Vagina (tissue), 2 donors: ENCODE data around the gene RPAP2. TPM values are rescaled to one million over a fixed set of nuclear protein-coding genes. Genes with fewer than 3 reads are reported as not detected.
A peak's percentile ranks its signal among the peaks of the same experiment; 100 is the strongest.

Source experiments
- DNase-seq, 2 donors: peaks; one replicate each; pipeline ENCODE4 v3.0.0-alpha.2; 2017; ENCODE audit errors: extremely low spot score in 2 of 2
- H3K27ac ChIP-seq: fragments of 200-600 bp; sonication (generic); one replicate; pipeline ENCODE4 v1.5.1; 2019
- H3K27me3 ChIP-seq: fragments of 200-600 bp; sonication (generic); one replicate; pipeline ENCODE4 v1.5.1; 2019
- H3K36me3 ChIP-seq, 2 donors: fragments of 200-600 bp; sonication (generic); one replicate each; pipeline ENCODE4 v1.5.1; 2017 to 2019
- H3K4me1 ChIP-seq: fragments of 200-600 bp; sonication (generic); one replicate; pipeline ENCODE4 v1.5.1; 2019
- H3K4me3 ChIP-seq, 2 donors: fragments of 200-600 bp; sonication (generic); 1 replicate in 1 of 2; 2 replicates in 1 of 2; pipeline ENCODE4 v1.5.1; 2016 to 2019
- H3K9me3 ChIP-seq: fragments of 200-600 bp; sonication (generic); one replicate; pipeline ENCODE4 v1.5.1; 2019
- CTCF ChIP-seq, 3 experiments: fragments of 450-650 bp in 2 of 3; fragments of 200-600 bp in 1 of 3; sonication (generic) in 1 of 3; IDR thresholded peaks; one replicate each; pipeline ENCODE4 v1.5.1; 2017 to 2019; ENCODE audit warnings: antibody characterized with exemption in 3 of 3, mild to moderate bottlenecking in 2 of 3, moderate library complexity in 2 of 3
- POLR2A ChIP-seq, 2 donors: fragments of 450-650 bp; IDR thresholded peaks; one replicate each; pipeline ENCODE4 v1.6.1; 2017; ENCODE audit warnings: antibody characterized with exemption in 2 of 2, mild to moderate bottlenecking in 2 of 2, moderate library complexity in 2 of 2
- POLR2AphosphoS5 ChIP-seq, 2 donors: sonication (generic); formaldehyde crosslinking; IDR thresholded peaks; one replicate each; pipeline ENCODE4 v1.9.0; 2017; ENCODE audit warnings: antibody characterized with exemption in 2 of 2, mild to moderate bottlenecking in 2 of 2, low read depth in 1 of 2; ENCODE audit not compliant: insufficient read depth in 1 of 2
- intact Hi-C: fragments of 100-400 bp; cut with DNase I; formaldehyde crosslinking; loops from one replicate; pipeline ENCODE4 v1.15.1; 2023
- total RNA-seq: library from RNA; depleted of rRNA; stranded (reverse); fragments of >200 nt; gene quantifications from one replicate; pipeline ENCODE4 v1.2.3, GENCODE V29; 2016

RPAP2 gene
- total RNA-seq, 1 donor from 2014 or later: 11.8 TPM

- Histone ChIP-seq H3K9me3 (no peaks in the 10 kb centered on the region), H3K27me3 (no peaks in the 10 kb centered on the region), H3K4me1 (no peaks in the 10 kb centered on the region), H3K36me3 (no peaks in the 10 kb centered on the region), H3K4me3 (no peak overlapping the region), H3K27ac (no peak overlapping the region)
- TF ChIP-seq POLR2AphosphoS5 (IDR thresholded peaks at IDR 0.05; ENCODE audit: insufficient read depth in 1 of 2, low read depth in 1 of 2): no peak
- intact Hi-C loops: no loop called here
- DNase-seq: no peak
Observed at GRCh38 chr1:92441316-92441696, 142.4 kb downstream of the RPAP2 start.

- H3K4me1 ChIP-seq: no peaks in the 10 kb centered on the region
- DNase-seq: no peak
- TF ChIP-seq POLR2A (IDR thresholded peaks at IDR 0.05) (no peak), POLR2AphosphoS5 (IDR thresholded peaks at IDR 0.05; ENCODE audit: insufficient read depth in 1 of 2, low read depth in 1 of 2) (no peak)
- no peak overlapping the region for H3K27ac ChIP-seq
- H3K36me3 ChIP-seq: no peaks in the 10 kb centered on the region
- no peaks in the 10 kb centered on the region for H3K9me3 ChIP-seq
- intact Hi-C loops: no loop called here
- no peaks in the 10 kb centered on the region for H3K27me3 ChIP-seq
- peak overlapping the region in 1 of 2 donors; percentile 6 for H3K4me3 ChIP-seq
Observed at GRCh38 chr1:92441697-92442342, 143.0 kb downstream of the RPAP2 start.

- H3K9me3 ChIP-seq: no peaks in the 10 kb centered on the region
- H3K36me3 ChIP-seq: no peaks in the 10 kb centered on the region
- H3K4me1 ChIP-seq: no peaks in the 10 kb centered on the region
- DNase-seq: no peak
- TF ChIP-seq POLR2AphosphoS5 (IDR thresholded peaks at IDR 0.05; ENCODE audit: insufficient read depth in 1 of 2, low read depth in 1 of 2): no peak
- no peak for TF ChIP-seq CTCF (IDR thresholded peaks at IDR 0.05)
- TF ChIP-seq POLR2A (IDR thresholded peaks at IDR 0.05): no peak
- intact Hi-C loops: no loop called here
- no peaks in the 10 kb centered on the region for H3K27me3 ChIP-seq
- H3K27ac ChIP-seq: no peak overlapping the region
- no peak overlapping the region for H3K4me3 ChIP-seq
Observed at GRCh38 chr1:92442351-92442750, 143.5 kb downstream of the RPAP2 start.

- H3K9me3 ChIP-seq: no peaks in the 10 kb centered on the region
- no peak overlapping the region for H3K4me3 ChIP-seq
- H3K27ac ChIP-seq: no peak overlapping the region
- no peak for DNase-seq
- intact Hi-C loops: no loop called here
- no peaks in the 10 kb centered on the region for H3K27me3 ChIP-seq
- H3K36me3 ChIP-seq: no peaks in the 10 kb centered on the region
- no peaks in the 10 kb centered on the region for H3K4me1 ChIP-seq
- TF ChIP-seq POLR2A (IDR thresholded peaks at IDR 0.05) (no peak), POLR2AphosphoS5 (IDR thresholded peaks at IDR 0.05; ENCODE audit: insufficient read depth in 1 of 2, low read depth in 1 of 2) (no peak), CTCF (IDR thresholded peaks at IDR 0.05) (no peak)
Observed at GRCh38 chr1:92443893-92444292, 145.0 kb downstream of the RPAP2 start.

- no peaks in the 10 kb centered on the region for H3K9me3 ChIP-seq
- H3K27me3 ChIP-seq: no peaks in the 10 kb centered on the region
- no peak for DNase-seq
- intact Hi-C loops: no loop called here
- H3K4me1 ChIP-seq: no peaks in the 10 kb centered on the region
- TF ChIP-seq POLR2AphosphoS5 (IDR thresholded peaks at IDR 0.05; ENCODE audit: insufficient read depth in 1 of 2, low read depth in 1 of 2) (no peak), CTCF (IDR thresholded peaks at IDR 0.05) (no peak), POLR2A (IDR thresholded peaks at IDR 0.05) (no peak)
- H3K4me3 ChIP-seq: no peak overlapping the region
- H3K27ac ChIP-seq: no peak overlapping the region
- H3K36me3 ChIP-seq: no peaks in the 10 kb centered on the region
Observed at GRCh38 chr1:92444351-92444750, 145.5 kb downstream of the RPAP2 start.

GRCh38 chr1:92445865-92446264 lies 147.0 kb downstream of the RPAP2 start:
- intact Hi-C loops: no loop called here
- Histone ChIP-seq H3K36me3 (no peaks in the 10 kb centered on the region), H3K9me3 (no peaks in the 10 kb centered on the region), H3K4me3 (no peak overlapping the region), H3K4me1 (no peaks in the 10 kb centered on the region), H3K27ac (no peak overlapping the region), H3K27me3 (no peaks in the 10 kb centered on the region)
- TF ChIP-seq POLR2AphosphoS5 (IDR thresholded peaks at IDR 0.05; ENCODE audit: insufficient read depth in 1 of 2, low read depth in 1 of 2): no peak
- TF ChIP-seq CTCF (IDR thresholded peaks at IDR 0.05): no peak
- TF ChIP-seq POLR2A (IDR thresholded peaks at IDR 0.05): no peak
- DNase-seq: no peak
